ENCODE measurements around the gene ATP6AP1.

Gene ATP6AP1

DNA sequence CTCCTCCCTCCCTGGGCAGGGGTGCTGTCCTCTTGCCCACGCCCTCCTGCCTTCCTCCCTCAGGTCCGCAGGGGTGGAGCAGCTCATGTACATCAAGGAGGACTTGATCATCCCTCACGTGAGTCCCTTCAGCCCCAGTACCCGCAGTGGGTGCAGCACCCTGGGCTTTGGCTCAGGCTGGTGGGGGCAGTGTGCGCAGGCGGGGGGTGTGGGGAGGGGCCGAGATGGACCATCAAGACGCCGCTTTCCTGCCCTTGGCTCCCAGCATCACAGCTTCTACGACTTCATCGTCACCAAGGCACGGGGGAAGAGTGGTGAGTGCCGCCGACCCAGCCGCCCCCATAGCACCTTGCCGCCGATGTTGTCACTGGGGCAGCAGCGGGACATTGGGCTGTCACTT, 21.1 kb downstream of the ATP6AP1 start:
- no peak for DNase-seq (ENCODE audit: low spot score)

DNA sequence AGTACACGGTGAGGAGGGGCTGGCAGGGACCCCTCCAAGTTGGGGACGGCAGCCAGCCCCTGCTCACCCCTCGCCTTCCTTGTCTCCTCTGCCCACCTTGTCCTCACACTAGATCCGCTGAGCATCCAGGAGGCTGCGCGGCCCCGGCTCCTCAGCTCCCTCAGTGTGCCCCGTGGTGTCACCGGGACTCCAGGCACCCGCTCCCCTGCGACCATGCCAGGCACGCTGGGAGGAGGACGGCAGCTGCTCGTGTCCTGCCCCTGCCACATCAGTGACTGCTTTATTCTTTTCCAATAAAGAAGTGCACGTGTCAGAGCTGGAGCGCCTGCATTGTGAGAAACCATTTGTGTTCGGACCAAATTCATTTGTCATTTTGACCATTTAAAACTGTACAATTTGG, 21.8 kb downstream of the ATP6AP1 start:
- DNase-seq (ENCODE audit: low spot score), result peak; percentile 36

DNA sequence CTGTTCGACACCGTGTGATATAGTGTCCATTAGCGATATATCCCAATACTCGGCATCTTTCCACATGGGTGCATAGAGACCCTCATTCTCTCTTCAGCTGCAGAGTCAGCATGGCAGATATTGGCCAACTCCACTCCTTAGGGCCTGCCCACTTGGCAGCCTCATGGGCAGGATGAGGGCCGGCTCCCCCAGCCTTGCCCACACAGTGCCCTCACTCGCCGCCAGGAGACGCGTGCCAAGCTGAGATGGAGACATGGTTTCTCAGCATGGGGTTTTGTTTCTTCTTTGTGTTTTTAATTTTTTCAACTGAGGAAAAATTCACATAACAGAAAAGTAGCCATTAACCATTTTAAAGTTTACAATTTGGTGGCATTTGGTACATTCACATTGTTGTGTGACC, 24.3 kb downstream of the ATP6AP1 start:
- peak; percentile 52 for DNase-seq (ENCODE audit: low spot score)

DNA sequence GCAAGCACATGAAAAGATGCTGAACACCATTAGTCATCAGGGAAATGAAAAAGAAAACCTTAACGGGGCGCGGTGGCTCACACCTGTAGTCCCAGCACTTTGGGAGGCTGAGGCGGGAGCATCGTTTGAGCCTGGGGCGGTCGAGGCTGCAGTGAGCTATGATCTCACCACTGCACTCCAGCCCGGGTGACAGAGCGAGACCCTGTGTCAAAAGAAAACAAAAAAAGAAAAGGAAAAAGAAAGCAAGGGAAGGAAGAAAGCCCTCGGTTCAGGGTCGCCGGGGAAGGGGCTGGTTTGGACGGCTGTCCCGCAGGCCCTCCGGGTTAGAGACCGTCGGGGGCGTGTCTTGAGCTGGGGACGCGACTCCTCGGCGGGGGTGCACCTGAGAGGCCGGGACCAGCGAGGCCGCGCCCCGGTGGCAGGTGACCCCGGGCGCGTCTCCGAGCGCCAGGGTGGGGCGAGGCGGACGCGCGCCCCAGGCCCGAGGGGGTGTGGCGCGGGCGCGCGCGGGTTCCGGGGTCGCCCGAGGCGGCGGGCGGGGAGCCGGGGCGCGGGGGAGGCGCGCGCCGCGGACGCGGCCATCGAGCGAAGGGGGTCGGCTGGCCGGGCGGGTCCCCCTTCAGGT, 29.1 kb downstream of the ATP6AP1 start:
- DNase-seq (ENCODE audit: low spot score), result peak; percentile 15

DNA sequence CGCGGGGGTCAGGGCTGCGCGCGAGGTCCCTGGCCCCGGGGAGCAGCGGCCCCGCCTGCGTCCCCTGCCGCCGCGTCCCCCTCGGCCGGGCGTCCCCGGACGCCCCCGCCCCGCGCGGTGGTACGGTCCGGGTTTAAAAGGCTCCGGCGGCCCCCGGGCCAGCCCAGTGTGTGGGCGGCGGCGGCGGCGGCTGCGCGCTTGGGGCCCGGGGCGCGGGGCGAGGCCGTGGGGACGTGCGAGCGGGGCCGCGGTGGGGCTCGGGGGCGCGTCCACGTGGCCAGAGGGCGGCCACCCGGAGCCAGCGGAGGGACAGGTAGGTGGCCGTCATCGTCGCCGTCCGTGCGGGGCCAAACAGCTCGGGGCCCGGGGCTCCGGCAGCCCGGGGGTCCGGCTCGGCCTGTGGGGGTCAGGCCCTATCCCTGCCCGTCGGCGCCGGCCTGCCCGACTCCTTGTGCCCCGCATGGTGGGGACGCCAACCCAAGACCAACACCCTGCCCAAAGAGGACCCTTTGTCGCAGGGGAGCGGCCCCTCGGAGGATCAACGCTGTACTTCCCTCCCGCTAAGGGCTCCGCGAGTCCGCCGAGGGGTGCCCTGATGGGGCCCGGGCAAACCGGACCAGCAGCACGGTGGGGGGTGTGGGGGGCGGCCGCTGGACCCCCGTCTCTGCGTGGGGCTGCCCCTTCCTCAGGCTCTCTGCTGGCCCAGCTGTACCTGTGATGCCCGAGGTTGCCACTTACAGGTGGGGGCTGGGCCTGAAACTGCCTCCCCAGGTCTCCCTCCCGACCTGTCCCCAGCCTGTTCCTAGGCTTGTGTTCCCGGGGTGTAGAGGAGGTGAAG, 29.9 kb downstream of the ATP6AP1 start, which contains the start of gene PLXNA3:
Gene PLXNA3 (plus strand): TSS at position 166 of the 838 bp plus-strand sequence. CDS start 1,903 bp downstream, outside the sequence.
- peak; percentile 9 for DNase-seq (ENCODE audit: low spot score)

DNA sequence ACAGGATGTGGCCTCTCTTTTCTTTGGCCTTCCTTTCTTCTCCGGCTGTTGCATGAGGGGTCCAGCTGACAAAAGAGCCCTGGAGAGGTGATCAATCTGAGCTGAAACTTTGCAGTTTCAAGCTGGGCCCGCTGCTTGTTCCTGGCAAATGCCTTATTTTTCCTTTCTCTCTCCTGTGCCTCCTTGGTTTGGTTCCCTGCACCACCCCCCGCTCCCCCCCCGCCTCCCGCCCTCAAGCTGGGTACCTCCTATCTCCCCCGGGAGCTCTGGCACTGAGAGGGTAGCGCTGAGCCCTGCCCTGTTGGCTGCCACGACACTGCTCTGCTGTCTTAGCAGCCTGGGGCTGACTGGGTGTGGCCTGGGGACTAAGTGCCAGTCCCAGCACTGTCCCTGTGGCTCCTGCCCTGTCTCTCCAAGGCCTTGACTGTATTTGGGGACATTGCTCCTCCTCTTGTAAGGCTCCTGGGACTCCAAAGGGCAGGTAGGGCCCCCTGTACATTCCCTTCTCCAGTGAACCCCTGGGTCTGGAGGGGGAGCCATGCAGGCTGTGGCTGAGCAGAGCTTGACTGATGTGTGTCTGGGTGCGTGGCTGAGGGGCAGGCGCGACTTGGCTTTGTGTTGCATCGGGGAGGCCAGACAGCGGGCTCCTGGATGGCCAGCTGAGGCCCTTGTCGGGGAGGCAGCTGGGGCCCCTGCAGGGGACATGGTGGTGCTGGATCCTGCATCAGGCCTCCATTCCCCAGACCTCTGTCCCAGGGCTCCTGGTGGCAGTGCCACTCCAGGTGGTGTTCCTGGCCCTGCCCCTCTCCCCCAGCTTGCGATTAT, 30.7 kb downstream of the ATP6AP1 start:
- peak; percentile 32 for DNase-seq (ENCODE audit: low spot score)

DNA sequence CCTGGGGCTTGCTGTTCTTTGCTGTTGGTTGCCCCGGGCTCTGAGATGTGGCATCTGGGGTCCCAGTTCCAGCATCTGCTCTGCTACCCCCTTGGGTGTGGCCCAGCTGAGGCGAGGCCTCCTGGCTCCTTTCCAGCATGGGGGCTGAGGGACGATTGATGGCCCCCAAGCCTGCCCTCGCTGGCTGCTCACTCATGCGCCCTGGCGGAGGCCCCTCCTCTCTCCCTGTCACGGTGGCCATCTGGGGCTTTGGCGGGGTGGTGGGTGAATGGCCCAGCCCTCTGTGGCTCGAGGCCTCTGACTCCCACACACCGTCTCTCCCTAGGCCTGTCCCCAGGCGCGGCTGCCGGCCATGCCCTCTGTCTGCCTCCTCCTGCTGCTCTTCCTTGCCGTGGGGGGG, 31.4 kb downstream of the ATP6AP1 start:
- no peak for DNase-seq (ENCODE audit: low spot score)

DNA sequence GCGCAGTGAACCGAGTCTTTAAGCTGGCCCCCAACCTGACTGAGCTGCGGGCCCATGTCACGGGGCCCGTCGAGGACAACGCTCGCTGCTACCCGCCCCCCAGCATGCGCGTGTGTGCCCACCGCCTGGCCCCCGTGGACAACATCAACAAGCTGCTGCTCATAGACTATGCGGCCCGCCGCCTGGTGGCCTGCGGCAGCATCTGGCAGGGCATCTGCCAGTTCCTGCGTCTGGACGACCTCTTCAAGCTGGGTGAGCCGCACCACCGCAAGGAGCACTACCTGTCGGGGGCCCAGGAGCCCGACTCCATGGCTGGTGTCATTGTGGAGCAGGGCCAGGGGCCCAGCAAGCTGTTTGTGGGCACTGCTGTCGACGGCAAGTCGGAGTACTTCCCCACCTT, 31.8 kb downstream of the ATP6AP1 start:
- no peak for DNase-seq (ENCODE audit: low spot score)

DNA sequence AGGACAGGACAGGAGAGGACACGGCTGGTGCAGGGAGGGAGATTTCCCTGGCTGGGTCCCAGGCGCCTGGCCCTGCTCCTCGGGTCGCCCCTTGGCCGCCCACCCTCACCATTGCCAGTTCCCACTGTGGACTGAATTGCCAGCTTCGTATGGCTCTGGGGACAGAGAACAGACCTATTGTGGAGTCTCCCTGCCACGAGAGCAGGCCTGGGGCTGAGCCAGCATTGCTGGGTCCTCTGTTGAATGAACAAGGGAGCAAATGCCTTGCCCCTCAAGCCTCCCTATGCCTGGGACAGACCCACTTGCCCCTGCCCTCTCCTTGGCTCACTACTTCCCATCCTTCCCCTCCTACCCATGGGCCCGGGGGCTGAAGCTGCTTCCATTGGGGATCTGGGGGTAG, 33.9 kb downstream of the ATP6AP1 start:
- DNase-seq (ENCODE audit: low spot score), result peak; percentile 37

DNA sequence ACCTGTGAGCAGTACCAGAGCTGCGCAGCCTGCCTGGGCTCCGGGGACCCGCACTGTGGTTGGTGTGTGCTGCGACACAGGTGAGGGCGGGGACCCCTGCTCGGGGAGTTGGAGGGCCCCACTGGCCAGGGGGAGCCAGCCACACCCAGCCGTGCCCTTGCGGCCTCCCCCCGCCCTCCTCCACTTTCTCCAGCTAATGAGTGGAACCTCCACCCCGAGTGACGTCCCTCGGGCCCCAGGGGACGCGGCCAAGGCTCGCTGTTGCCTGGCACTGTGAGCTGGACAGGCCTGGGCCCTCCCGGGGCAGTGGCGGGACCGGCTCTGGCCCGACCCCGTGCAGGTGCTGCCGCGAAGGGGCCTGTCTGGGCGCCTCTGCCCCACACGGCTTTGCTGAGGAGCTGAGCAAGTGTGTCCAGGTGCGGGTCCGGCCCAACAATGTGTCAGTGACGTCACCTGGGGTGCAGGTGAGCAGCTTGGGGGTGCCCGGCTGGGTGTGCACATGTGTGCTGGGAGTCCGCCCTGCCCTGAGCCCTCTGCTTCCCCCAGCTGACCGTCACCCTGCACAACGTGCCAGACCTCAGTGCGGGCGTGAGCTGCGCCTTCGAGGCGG, 35.2 kb downstream of the ATP6AP1 start:
- DNase-seq (ENCODE audit: low spot score), result no peak

DNA sequence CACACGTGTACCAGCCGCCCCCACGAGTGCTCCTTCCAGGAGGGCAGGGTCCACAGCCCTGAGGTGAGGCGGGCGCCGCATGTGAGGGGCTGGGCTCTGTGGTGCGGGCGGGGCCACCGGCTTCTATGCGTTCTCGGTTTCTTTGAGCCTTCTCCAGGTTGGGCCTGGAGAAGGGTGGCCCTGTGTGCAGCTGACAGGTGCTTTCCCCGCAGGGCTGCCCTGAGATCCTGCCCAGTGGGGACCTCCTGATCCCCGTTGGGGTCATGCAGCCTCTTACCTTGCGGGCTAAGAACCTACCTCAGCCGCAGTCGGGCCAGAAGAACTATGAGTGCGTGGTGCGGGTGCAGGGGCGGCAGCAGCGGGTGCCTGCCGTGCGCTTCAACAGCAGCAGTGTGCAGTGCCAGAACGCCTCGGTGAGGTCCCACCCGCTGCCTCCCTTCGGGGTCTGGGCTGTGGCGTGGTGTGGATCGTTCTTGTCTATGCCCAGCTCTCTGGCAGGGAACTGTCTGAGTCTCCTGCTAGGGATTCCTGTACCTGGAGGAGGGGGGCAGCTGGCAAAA, 36.4 kb downstream of the ATP6AP1 start:
- no peak for DNase-seq (ENCODE audit: low spot score)

DNA sequence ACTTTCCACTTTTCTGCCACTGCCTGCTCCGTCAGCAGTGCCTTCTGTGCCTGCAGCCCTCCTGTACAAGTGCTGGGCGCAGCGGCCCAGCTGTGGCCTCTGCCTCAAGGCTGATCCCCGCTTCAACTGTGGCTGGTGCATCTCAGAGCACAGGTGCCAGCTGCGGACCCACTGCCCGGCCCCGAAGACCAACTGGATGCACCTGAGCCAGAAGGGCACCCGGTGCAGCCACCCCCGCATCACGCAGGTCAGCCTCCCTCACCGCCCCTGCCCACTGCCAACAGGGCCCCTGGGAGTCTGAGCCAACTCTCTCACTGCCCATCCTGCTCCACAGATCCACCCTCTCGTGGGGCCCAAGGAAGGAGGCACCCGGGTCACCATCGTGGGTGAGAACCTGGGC, 37.1 kb downstream of the ATP6AP1 start:
- no peak for DNase-seq (ENCODE audit: low spot score)

DNA sequence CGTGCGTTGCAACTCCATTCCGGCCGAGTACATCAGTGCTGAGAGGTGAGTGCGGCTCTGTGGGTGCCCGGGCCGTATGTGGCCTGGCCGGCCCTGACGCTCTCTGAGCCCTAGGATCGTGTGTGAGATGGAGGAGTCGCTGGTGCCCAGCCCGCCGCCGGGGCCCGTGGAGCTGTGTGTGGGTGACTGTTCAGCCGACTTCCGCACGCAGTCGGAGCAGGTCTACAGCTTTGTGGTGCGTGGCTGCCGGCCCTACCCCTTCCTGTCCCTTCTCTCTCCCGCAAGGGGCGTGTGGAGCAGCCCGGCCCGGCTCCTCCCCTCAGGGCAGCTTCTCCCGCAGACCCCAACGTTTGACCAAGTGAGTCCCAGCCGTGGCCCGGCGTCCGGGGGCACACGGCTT, 37.6 kb downstream of the ATP6AP1 start:
- DNase-seq (ENCODE audit: low spot score), result no peak

DNA sequence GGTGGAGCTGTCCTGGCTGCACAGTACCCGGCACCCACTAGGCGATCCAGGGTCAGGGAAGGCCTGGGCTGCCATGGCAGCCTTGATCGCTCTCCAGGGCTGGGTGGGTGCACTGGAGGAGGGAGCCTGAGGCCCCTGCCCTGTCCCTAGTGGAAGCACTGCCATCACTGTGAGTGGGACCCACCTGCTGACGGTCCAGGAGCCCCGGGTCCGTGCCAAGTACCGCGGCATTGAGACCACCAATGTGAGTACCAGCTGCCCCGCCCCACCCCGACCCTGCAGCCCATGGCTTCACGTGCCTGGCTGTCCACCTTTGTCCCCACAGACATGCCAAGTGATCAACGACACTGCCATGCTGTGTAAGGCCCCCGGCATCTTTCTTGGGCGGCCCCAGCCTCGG, 38.4 kb downstream of the ATP6AP1 start:
- no peak for DNase-seq (ENCODE audit: low spot score)

DNA sequence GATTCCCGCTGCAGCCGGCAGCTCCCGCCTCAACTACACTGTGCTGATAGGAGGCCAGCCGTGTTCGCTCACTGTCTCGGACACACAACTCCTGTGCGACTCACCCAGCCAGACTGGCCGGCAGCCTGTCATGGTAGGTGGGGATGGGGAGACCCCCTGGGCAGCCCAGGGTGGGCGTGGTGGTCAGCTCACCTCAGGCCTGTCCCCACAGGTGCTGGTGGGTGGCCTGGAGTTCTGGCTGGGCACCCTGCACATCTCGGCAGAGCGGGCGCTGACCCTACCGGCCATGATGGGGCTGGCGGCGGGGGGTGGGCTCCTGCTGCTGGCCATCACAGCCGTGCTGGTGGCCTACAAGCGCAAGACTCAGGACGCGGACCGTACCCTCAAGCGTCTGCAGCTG, 39.1 kb downstream of the ATP6AP1 start:
- DNase-seq (ENCODE audit: low spot score), result no peak

DNA sequence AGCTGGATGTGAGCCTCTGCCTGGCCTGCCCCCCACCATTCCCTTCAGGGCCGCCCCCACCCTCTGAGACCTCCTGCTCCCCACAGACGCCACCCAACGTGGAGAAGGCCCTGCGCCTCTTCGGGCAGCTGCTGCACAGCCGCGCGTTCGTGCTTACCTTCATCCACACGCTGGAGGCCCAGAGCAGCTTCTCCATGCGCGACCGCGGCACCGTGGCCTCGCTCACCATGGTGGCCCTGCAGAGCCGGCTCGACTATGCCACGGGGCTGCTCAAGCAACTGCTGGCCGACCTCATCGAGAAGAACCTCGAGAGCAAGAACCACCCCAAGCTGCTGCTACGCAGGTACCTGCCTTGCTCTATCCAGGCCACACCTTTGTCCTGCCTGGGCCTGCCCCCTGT, 39.7 kb downstream of the ATP6AP1 start:
- no peak for DNase-seq (ENCODE audit: low spot score)

DNA sequence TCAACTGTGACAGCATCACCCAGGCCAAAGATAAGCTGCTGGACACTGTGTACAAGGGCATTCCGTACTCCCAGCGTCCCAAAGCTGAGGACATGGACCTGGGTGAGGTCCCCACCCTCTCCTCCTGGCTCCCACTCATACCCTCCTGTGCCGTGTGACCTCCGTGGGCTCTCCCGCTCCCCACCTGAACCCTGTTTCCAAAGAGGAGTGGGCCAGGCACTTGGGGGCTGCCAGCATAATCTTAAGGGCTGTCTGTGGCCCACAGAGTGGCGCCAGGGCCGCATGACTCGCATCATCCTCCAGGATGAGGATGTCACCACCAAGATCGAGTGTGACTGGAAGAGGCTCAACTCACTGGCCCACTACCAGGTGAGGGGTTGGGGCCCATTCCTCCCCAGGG, 40.6 kb downstream of the ATP6AP1 start:
- DNase-seq (ENCODE audit: low spot score), result no peak

DNA sequence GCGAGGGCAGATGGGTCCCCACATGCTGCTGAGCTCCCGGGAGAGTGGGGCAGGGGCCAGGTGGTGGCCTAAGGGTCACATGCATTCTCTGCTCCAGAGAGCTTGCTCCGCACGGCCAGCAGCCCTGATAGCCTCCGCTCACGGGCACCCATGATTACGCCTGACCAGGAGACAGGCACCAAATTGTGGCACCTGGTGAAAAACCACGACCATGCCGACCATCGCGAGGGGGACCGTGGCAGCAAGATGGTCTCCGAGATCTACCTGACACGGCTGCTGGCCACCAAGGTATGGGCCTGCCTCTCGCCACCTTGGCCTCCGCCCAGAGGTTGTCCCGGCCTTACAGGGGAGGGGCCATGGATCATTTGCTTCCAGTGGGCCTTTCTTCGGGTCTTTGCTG, 41.4 kb downstream of the ATP6AP1 start:
- no peak for DNase-seq (ENCODE audit: low spot score)

DNA sequence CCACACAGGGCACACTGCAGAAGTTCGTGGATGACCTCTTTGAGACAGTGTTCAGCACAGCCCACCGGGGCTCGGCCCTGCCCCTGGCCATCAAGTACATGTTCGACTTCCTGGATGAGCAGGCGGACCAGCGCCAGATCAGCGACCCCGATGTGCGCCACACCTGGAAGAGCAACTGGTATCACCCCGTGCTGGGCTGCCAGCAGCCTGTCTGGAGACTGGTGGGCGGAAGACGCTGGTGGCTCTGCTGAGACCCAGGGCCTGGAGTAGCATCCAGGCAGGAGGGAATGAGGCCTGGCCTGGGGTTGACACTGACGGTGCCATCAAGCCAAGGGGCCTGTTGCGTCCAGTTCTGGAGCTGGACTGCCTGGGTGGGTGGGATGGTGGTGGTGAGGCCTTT, 42.0 kb downstream of the ATP6AP1 start:
- DNase-seq (ENCODE audit: low spot score), result no peak

DNA sequence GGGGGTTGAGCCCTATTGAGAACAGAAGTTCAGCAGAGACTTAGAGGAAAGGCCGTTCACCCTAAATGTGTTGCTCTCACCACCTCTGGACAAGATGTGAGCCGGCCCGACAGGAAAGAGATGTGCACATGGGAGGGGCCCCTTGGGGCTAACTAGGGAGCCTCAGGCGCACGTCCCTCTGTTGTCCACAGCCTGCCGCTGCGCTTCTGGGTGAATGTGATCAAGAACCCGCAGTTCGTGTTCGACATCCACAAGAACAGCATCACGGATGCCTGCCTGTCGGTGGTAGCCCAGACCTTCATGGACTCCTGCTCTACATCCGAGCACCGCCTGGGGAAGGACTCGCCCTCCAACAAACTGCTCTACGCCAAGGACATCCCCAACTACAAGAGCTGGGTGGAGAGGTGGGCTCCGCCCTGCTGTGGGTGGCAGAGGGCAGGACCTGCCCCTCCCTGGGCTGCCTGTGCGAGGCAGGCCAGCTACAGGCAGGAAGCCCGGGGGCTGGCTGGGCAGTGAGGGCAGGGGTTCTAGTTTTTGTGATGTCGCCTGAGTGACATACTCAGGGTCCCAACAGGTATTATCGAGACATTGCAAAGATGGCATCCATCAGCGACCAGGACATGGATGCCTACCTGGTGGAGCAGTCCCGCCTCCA, 42.6 kb downstream of the ATP6AP1 start:
- no peak for DNase-seq (ENCODE audit: low spot score)

All from Ammon's horn (tissue), 1 donor.